ENCODE data around the gene GAS5.
"Not testable (repeated sequence)": the region's sequence is repeated elsewhere in the genome, so short reads cannot be mapped to it uniquely, and the experiment has no call there.

The GAS5 gene

GRCh38 chr1:173869021-173869359 is 1.2 kb upstream of the GAS5 start:
- no peak for DNase-seq (ENCODE audit: low read depth in 2 of 2)

GRCh38 chr1:173868266-173869020 is 654 bp upstream of the GAS5 start, which contains the start of gene ZBTB37:
TSS of gene ZBTB37 (plus strand) at chr1:173868380. CDS start at chr1:173870226, 1,846 bp downstream.
- DNase-seq (ENCODE audit: low read depth in 2 of 2), result peak; percentile 74 to 90

GRCh38 chr1:173867141-173867752 is 542 bp downstream of the GAS5 start:
- DNase-seq (ENCODE audit: low read depth in 2 of 2), result no peak

- DNase-seq (ENCODE audit: low read depth in 2 of 2), result no peak
Observed at GRCh38 chr1:173866413-173867115, 1.2 kb downstream of the GAS5 start.

DNA sequence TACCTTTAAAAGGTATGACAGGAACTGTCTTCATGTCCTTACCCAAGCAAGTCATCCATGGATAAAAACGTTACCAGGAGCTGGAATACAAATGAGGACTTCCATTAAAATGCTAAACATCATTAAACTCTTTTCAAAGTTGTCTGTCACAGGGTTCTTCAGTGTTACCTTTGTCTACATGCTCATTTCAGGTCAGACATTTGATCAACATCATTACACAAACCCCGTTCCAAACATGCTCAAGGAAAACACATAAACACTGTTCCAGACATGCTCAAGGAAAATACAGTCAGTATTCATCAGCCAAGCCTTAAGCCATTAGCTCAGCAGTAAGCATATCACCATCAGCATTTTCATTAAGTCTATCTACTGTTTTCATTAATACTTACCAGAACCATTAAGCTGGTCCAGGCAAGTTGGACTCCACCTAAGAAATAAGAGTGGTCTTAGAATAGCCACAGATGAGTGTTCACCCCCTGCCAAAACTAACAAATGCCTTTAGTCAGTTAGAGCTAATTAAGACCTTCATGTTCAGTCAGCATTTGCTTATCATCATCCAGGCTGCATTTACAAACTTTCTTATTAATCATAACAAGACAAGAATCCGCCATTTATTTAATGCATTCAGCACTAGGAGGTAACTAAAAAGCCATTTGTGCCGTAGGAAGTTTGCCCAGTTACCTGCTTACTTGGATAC is 2.2 kb downstream of the GAS5 start:
- DNase-seq (ENCODE audit: low read depth in 2 of 2), result no peak

DNA sequence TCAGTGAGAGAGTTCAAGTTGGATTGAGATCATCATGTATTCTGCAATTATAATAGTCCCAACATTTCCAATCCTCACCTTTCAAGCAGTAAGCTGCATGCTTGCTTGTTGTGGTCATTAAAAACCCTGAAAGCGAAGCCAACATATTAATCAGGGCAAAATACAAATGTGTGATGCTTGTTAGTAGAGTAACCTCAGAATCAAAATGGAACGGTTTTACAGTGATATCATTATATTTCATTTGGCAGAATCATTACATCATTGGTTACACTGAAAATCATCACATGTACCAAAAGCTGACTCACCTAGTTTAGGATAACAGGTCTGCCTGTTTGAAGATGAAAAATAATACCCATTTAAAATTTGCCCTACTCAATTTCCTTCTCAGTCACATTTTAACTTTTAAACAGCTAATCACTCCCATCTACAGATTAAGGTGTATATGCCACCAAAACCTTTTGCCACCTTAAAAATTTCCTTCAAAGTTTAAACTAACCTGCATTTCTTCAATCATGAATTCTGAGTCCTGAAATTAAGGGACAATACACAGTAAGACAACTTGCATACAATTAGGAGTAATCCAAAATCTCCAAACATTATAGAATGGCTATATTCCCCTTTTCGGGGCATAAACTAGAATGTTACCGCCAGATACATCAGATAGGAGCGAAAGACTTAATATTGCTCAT is 3.5 kb downstream of the GAS5 start:
- no peak for DNase-seq (ENCODE audit: low read depth in 2 of 2)

GRCh38 chr1:173863224-173864161 is 4.3 kb downstream of the GAS5 start:
- no peak for DNase-seq (ENCODE audit: low read depth in 2 of 2)

- DNase-seq (ENCODE audit: low read depth in 2 of 2), result no peak
Observed at GRCh38 chr1:173862769-173863223, 5.0 kb downstream of the GAS5 start.

- not testable (repeated sequence) for DNase-seq (ENCODE audit: low read depth in 2 of 2)
Observed at GRCh38 chr1:173862146-173862768, 5.5 kb downstream of the GAS5 start.

DNA sequence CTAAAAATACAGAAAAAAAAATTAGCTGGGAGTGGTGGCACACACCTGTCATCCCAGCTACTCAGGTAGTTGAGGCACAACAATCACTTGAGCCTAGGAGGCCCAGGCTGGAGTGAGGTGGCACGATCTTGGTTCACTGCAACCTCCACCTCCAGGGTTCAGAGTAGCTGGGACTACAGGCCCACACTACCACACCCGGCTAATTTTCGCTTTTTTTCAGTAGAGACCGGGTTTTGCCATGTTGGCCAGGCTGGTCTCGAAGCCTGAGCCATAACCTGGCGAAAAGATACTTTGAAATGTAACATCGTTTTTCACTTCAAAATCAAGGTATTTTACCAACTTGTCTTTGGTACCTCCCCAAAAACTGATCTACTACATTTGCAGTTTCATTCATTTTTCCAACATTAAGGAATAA is 6.1 kb downstream of the GAS5 start:
- DNase-seq (ENCODE audit: low read depth in 2 of 2), result no peak

DNA sequence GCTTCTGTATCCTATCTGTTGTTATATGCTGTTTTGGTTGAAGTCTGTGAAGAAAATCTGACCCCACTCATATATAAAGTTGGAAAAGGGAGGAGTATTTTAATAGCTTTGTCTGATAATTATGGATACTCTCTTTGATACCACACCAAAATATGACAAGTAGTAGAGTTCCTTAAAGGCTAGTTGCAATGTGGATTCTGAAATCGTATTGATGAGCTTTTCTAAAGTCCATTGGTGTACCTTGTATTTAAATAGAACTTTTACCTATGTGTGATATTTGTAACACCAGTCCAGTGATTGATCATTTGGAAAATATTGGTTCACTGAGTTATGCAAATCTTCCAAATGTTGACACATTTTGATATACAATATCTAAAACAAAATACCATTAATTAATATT is 7.7 kb downstream of the GAS5 start:
- no peak for DNase-seq (ENCODE audit: low read depth in 2 of 2)

- DNase-seq (ENCODE audit: low read depth in 2 of 2), result not testable (repeated sequence)
Observed at GRCh38 chr1:173859547-173859946, 8.2 kb downstream of the GAS5 start.

- DNase-seq (ENCODE audit: low read depth in 2 of 2), result no peak
Observed at GRCh38 chr1:173857363-173857917, 10.3 kb downstream of the GAS5 start.

DNA sequence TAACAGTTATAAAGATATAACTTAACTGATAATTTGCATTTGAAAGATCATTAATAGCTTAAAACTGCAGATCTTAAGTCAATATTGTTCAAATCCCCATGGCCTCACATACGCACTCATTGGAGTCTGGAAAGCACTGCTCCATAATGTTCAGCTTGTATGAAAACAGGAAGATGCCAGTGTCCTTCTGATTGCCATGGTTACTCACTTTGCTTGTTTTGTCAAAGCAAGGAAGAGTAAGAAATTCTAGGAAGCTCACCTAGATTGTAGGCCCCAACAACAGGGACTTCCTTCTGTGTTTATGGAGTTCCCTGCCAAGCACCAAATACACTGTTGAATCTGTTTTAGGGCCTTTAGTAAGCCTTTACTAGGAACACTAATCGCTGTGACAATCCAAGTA is 10.9 kb downstream of the GAS5 start:
- DNase-seq (ENCODE audit: low read depth in 2 of 2), result no peak

DNA sequence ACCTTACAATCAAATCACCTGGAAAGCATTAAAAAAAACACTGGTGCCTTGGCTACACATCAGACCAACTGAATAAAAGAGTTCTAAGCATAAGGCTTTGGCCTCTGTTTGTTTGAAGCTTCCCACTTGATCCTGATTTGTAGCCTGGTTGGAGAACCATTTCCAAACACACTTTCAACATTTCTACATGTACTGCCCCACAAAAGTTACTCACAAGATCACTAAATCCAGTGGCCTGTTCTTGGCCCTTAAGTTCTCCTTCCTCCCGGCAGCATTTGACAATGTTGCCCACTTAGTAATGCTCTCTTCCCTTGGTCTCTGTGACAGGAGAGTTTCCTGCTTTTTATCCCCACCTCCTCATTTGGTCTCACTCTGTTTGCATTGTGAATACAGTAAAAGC is 11.8 kb downstream of the GAS5 start:
- DNase-seq (ENCODE audit: low read depth in 2 of 2), result no peak

DNA sequence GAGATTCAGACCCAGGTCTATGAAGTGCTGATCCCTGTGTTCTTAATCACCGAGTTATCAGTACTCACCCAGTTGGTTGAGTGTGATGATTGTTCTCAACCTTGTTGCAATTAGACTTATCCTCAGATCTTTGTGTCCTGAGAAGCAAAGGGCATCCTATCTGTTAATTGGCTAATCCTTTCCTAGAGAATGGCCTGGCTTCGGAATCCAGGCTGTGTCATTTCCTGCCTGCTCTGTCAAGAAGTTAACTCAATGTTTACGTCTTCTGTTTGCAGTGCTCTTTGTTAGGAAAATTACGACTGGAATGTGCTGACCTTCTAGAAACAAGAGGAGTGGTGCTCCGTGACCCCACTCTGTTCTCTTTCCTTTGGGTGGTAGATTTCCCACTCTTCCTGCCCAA is 14.7 kb downstream of the GAS5 start:
- DNase-seq (ENCODE audit: low read depth in 2 of 2), result no peak

GRCh38 chr1:173852105-173852504 is 15.7 kb downstream of the GAS5 start:
- no peak for DNase-seq (ENCODE audit: low read depth in 2 of 2)

- DNase-seq (ENCODE audit: low read depth in 2 of 2), result no peak
Observed at GRCh38 chr1:173832748-173833147, 35.0 kb downstream of the GAS5 start.

GRCh38 chr1:173827611-173828010 is 40.2 kb downstream of the GAS5 start:
- DNase-seq (ENCODE audit: low read depth in 2 of 2), result no peak

All from stimulated activated CD8-positive, alpha-beta memory T cell treated with anti-CD3 and anti-CD28 coated beads, Interleukin-2, amount 100 ng/mL, for 1 hour (primary cell).